IMR-90 (cell line): ENCODE measurements around the gene HRH2.

Source experiments
- FOS ChIP-seq: fragments of 150-350 bp; IDR thresholded peaks from 2 replicates; pipeline ENCODE4 v1.6.1; 2016; ENCODE audit warnings: low read depth, low read length
- MAFK ChIP-seq: IDR thresholded peaks from 2 replicates; pipeline ENCODE4 v1.6.1; 2012; ENCODE audit warnings: low read depth, low read length, improper control_type of control experiment
- MAZ ChIP-seq: IDR thresholded peaks from 2 replicates; pipeline ENCODE4 v1.6.1; 2012; ENCODE audit warnings: low read depth, mild to moderate bottlenecking, low read length, improper control_type of control experiment, moderate library complexity, borderline replicate concordance
- MXI1 ChIP-seq: IDR thresholded peaks from 2 replicates; pipeline ENCODE4 v1.6.1; 2012; ENCODE audit warnings: low read depth, mild to moderate bottlenecking, low read length, moderate library complexity, borderline replicate concordance
- NFE2L2 ChIP-seq: fragments of 150-350 bp; IDR thresholded peaks from 2 replicates; pipeline ENCODE4 v1.6.1; 2016; ENCODE audit warnings: low read depth, mild to moderate bottlenecking, low read length
- POLR2A ChIP-seq: IDR thresholded peaks from 2 replicates; pipeline ENCODE4 v1.6.1; 2012; ENCODE audit warnings: mild to moderate bottlenecking, low read depth, low read length
- RCOR1 ChIP-seq: IDR thresholded peaks from 2 replicates; pipeline ENCODE4 v1.6.1; 2012; ENCODE audit warnings: mild to moderate bottlenecking, low read length, improper control_type of control experiment; ENCODE audit not compliant: insufficient replicate concordance
- SMC3 ChIP-seq: fragments of 150-350 bp; IDR thresholded peaks from 2 replicates; pipeline ENCODE4 v1.6.1; 2016; ENCODE audit warnings: low read depth, mild to moderate bottlenecking, antibody characterized with exemption, low read length, moderate library complexity
- TF ChIP-seq, protein P1 (sequence below): conservative IDR thresholded peaks from 2 replicates; pipeline ENCODE4 v1.5.1; 2012; ENCODE audit warnings: mild to moderate bottlenecking, low read depth, low read length, improper control_type of control experiment
- TF ChIP-seq, protein P2 (sequence below): fragments of 150-350 bp; IDR thresholded peaks from 2 replicates; pipeline ENCODE4 v1.6.1; 2017; ENCODE audit warnings: mild to moderate bottlenecking, antibody characterized with exemption, low read length, low read depth
- TF ChIP-seq, protein P3 (sequence below): fragments of 150-350 bp; IDR thresholded peaks from 2 replicates; pipeline ENCODE4 v1.6.1; 2016; ENCODE audit warnings: low read depth, mild to moderate bottlenecking, low read length, moderate library complexity, borderline replicate concordance

DNA sequence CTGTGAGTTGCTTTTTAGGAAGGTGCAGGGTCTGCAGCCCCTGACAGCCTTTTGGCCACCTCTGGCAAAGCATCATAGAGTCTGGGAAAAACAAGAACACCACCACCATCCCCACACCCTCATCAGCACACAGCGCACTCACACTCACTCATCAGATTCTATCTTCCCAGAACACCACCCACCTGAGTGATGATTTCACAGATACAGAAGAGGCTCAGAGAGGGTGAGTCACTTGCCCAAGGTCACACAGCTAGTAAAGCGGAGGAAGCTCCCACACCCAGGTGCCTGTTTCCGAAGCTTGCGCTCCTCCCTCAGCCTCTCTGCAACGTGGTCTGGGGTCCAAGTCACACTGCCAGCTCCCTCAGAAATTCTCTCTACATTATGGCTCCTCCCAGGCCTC lies 41.8 kb upstream of the HRH2 start:
- TF ChIP-seq POLR2A, result no peak
- TF ChIP-seq, protein P1, sequence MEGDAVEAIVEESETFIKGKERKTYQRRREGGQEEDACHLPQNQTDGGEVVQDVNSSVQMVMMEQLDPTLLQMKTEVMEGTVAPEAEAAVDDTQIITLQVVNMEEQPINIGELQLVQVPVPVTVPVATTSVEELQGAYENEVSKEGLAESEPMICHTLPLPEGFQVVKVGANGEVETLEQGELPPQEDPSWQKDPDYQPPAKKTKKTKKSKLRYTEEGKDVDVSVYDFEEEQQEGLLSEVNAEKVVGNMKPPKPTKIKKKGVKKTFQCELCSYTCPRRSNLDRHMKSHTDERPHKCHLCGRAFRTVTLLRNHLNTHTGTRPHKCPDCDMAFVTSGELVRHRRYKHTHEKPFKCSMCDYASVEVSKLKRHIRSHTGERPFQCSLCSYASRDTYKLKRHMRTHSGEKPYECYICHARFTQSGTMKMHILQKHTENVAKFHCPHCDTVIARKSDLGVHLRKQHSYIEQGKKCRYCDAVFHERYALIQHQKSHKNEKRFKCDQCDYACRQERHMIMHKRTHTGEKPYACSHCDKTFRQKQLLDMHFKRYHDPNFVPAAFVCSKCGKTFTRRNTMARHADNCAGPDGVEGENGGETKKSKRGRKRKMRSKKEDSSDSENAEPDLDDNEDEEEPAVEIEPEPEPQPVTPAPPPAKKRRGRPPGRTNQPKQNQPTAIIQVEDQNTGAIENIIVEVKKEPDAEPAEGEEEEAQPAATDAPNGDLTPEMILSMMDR, result no peak
- TF ChIP-seq MXI1, result no peak
- TF ChIP-seq, protein P2, sequence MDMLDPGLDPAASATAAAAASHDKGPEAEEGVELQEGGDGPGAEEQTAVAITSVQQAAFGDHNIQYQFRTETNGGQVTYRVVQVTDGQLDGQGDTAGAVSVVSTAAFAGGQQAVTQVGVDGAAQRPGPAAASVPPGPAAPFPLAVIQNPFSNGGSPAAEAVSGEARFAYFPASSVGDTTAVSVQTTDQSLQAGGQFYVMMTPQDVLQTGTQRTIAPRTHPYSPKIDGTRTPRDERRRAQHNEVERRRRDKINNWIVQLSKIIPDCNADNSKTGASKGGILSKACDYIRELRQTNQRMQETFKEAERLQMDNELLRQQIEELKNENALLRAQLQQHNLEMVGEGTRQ, result no peak
- no peak for TF ChIP-seq FOS
- no peak for TF ChIP-seq SMC3
- TF ChIP-seq, protein P3, sequence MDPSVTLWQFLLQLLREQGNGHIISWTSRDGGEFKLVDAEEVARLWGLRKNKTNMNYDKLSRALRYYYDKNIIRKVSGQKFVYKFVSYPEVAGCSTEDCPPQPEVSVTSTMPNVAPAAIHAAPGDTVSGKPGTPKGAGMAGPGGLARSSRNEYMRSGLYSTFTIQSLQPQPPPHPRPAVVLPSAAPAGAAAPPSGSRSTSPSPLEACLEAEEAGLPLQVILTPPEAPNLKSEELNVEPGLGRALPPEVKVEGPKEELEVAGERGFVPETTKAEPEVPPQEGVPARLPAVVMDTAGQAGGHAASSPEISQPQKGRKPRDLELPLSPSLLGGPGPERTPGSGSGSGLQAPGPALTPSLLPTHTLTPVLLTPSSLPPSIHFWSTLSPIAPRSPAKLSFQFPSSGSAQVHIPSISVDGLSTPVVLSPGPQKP, result no peak
- no peak for TF ChIP-seq NFE2L2
- no peak for TF ChIP-seq MAFK
- TF ChIP-seq MAZ, result no peak
- no peak for TF ChIP-seq RCOR1
